Measurements from ENCODE around the gene NDRG3. TPM values are rescaled to one million over a fixed set of nuclear protein-coding genes. Genes with fewer than 3 reads are reported as not detected.

The NDRG3 gene
- total and polyA plus RNA-seq, 10 of the 15 experiments (the other 5 are each of a cell fraction or from before 2014, with no cell fraction given): 11.2 to 29.7 (median 14.9) TPM

DNA sequence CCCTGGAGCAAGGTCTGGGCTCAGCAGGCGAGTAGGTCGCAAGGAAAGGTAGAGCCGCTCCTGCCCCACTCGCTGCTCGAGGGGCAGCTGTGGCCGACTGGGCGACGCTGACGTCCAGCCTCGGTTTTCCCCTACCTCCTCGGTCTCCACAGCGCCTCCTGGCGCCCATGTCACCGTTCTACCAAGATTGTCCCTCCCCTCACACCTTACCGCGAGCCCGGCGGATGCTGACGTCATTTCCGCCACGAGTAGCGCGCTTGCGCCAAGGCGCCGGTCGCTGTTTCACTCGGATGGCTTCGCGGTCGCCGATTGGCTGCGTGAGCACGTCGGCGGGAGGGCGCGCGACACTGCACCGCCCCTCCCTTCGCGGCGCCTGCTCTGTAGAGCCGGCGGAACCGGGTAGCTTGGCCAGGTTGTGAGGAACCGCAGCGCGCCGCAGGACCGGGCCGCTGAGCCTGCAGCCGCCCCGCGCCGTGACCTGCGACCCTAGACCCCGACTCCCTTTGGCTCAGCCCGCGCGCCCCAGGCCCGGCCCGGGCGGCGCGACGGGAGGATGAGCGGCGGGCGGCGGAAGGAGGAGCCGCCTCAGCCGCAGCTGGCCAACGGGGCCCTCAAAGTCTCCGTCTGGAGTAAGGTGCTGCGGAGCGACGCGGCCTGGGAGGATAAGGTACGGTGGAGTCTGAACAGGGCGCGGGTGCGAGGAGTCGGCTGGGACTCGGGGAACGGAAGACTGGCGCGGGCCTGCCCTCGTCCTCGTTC, 140.3 kb downstream of the NDRG3 start, which contains the start of gene RAB5IF (continued):
- TF ChIP-seq, protein P1, sequence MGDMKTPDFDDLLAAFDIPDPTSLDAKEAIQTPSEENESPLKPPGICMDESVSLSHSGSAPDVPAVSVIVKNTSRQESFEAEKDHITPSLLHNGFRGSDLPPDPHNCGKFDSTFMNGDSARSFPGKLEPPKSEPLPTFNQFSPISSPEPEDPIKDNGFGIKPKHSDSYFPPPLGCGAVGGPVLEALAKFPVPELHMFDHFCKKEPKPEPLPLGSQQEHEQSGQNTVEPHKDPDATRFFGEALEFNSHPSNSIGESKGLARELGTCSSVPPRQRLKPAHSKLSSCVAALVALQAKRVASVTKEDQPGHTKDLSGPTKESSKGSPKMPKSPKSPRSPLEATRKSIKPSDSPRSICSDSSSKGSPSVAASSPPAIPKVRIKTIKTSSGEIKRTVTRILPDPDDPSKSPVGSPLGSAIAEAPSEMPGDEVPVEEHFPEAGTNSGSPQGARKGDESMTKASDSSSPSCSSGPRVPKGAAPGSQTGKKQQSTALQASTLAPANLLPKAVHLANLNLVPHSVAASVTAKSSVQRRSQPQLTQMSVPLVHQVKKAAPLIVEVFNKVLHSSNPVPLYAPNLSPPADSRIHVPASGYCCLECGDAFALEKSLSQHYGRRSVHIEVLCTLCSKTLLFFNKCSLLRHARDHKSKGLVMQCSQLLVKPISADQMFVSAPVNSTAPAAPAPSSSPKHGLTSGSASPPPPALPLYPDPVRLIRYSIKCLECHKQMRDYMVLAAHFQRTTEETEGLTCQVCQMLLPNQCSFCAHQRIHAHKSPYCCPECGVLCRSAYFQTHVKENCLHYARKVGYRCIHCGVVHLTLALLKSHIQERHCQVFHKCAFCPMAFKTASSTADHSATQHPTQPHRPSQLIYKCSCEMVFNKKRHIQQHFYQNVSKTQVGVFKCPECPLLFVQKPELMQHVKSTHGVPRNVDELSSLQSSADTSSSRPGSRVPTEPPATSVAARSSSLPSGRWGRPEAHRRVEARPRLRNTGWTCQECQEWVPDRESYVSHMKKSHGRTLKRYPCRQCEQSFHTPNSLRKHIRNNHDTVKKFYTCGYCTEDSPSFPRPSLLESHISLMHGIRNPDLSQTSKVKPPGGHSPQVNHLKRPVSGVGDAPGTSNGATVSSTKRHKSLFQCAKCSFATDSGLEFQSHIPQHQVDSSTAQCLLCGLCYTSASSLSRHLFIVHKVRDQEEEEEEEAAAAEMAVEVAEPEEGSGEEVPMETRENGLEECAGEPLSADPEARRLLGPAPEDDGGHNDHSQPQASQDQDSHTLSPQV (IDR thresholded peaks at IDR 0.05): peak; percentile 27; the same call in 1 of the 2 replicates
- TF ChIP-seq BHLHE40 (IDR thresholded peaks at IDR 0.05; ENCODE audit: borderline replicate concordance in 1 of 2, low read depth in 2 of 2, low read length in 1 of 2): peak in 1 of 2 experiments; percentile 75; a peak in 2 of 4 replicates

GRCh38 chr20:36604952-36605398, 140.9 kb downstream of the NDRG3 start:
- FAIRE-seq (no peak), ATAC-seq (peak; percentile 79), DNase-seq (ENCODE audit: low read depth, low spot score) (peak; percentile 81)
- Histone ChIP-seq H3K27me3 (replicated peaks in 1 of 2; ENCODE audit: control insufficient read depth in 2 of 2, insufficient read depth in 2 of 2, low read length in 1 of 2) (no peaks in the 10 kb centered on the region), H2AFZ (ENCODE audit: control insufficient read depth, low read depth, low read length) (peak overlapping the region; percentile 83), H3K9me3 (replicated peaks; ENCODE audit: control insufficient read depth, insufficient read depth, low read length) (no peaks in the 10 kb centered on the region), H3K36me3 (ENCODE audit: control insufficient read depth in 2 of 2, insufficient read depth in 2 of 2, low read length in 1 of 2) (peaks cover 8 to 9% of the 10 kb centered on the region in 2 experiments), H3K79me2 (ENCODE audit: control insufficient read depth, insufficient read depth, low read length) (peaks cover 35% of the 10 kb centered on the region), H3K4me3 (peak overlapping the region; percentile 66), H4K20me1 (ENCODE audit: control insufficient read depth, insufficient read depth) (no peaks in the 10 kb centered on the region), H3K4me2 (ENCODE audit: control insufficient read depth, insufficient read depth) (peak overlapping the region; percentile 77), H3K9ac (ENCODE audit: control insufficient read depth, insufficient read depth, low read length) (peak overlapping the region; percentile 92), H3K4me1 (ENCODE audit: control insufficient read depth, insufficient read depth, low read length) (peaks cover 25% of the 10 kb centered on the region), H3K27ac (ENCODE audit: control insufficient read depth, insufficient read depth) (peak overlapping the region; percentile 97)
- intact Hi-C loops (cut with micrococcal nuclease; ENCODE audit: unreplicated experiment) (loop anchor here (1.0 to 10.0 kb wide), 3 partner anchors 32 to 260 kb away; partner anchors contain the start of gene TGIF2), in situ Hi-C loops (cut with MboI) (no loop called here)
- SMC1A ChIA-PET (ENCODE audit: uncharacterized antibody, unreplicated experiment): interaction anchor here (0.9 to 8.6 kb wide), 14 partner anchors 9 to 277 kb away, joined by 3 to 87 read pairs (median 6); partner anchors contain the start of gene TGIF2
- BruUV-seq (replicated peaks): no TSS peak
- CTCF ChIA-PET: interaction anchor here (0.5 to 9.4 kb wide), 25 partner anchors 11 to 866 kb away, joined by 3 to 94 read pairs (median 4); partner anchors contain the start of genes DSN1 and TGIF2
- under 1% methylated on average over 15 of the region's 15 CpGs for WGBS (ENCODE audit: insufficient coverage, insufficient replicate concordance, low lambda C conversion rate, missing lambda C conversion rate)
- RAD21 ChIA-PET (ENCODE audit: unreplicated experiment): interaction anchor here (0.7 to 4.0 kb wide), 20 partner anchors 9 to 452 kb away, joined by 3 to 92 read pairs (median 4); partner anchors contain the start of gene TGIF2
- POLR2A ChIA-PET: interaction anchor here (0.6 to 4.1 kb wide), 13 partner anchors 10 to 270 kb away, joined by 3 to 87 read pairs (median 9); partner anchors contain the start of gene TGIF2
- TF ChIP-seq SKIL (IDR thresholded peaks at IDR 0.05; ENCODE audit: low read depth, poor library complexity, severe bottlenecking): peak; percentile 81
- no peak for TF ChIP-seq NFXL1 (IDR thresholded peaks at IDR 0.05; ENCODE audit: borderline replicate concordance)
- TF ChIP-seq NR2F1 (conservative IDR thresholded peaks at IDR 0.05): peak; percentile 51
- TF ChIP-seq MTA2 (IDR thresholded peaks at IDR 0.05; ENCODE audit: low read depth): peak; percentile 81
- TF ChIP-seq, protein P2, sequence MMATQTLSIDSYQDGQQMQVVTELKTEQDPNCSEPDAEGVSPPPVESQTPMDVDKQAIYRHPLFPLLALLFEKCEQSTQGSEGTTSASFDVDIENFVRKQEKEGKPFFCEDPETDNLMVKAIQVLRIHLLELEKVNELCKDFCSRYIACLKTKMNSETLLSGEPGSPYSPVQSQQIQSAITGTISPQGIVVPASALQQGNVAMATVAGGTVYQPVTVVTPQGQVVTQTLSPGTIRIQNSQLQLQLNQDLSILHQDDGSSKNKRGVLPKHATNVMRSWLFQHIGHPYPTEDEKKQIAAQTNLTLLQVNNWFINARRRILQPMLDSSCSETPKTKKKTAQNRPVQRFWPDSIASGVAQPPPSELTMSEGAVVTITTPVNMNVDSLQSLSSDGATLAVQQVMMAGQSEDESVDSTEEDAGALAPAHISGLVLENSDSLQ (IDR thresholded peaks at IDR 0.05): no peak
- TF ChIP-seq, protein P3, sequence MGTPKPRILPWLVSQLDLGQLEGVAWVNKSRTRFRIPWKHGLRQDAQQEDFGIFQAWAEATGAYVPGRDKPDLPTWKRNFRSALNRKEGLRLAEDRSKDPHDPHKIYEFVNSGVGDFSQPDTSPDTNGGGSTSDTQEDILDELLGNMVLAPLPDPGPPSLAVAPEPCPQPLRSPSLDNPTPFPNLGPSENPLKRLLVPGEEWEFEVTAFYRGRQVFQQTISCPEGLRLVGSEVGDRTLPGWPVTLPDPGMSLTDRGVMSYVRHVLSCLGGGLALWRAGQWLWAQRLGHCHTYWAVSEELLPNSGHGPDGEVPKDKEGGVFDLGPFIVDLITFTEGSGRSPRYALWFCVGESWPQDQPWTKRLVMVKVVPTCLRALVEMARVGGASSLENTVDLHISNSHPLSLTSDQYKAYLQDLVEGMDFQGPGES (IDR thresholded peaks at IDR 0.05): no peak
- TF ChIP-seq NRF1 (conservative IDR thresholded peaks at IDR 0.05; ENCODE audit: low read depth, low read length): no peak
- TF ChIP-seq POU2F2 (IDR thresholded peaks at IDR 0.05; ENCODE audit: borderline replicate concordance, low read depth, low read length): peak; percentile 64; the same call in 2 of the 3 replicates
- TF ChIP-seq FOXM1 (IDR thresholded peaks at IDR 0.05; ENCODE audit: low read depth, low read length): peak; percentile 35; the same call in 1 of the 2 replicates
